ENCODE data around the gene ARFGAP2. TPM values are rescaled to one million over a fixed set of nuclear protein-coding genes. Genes with fewer than 3 reads are reported as not detected.

ARFGAP2 gene
- total and polyA plus RNA-seq, 9 of the 15 experiments (the other 6 are each of a cell fraction or from before 2014, with no cell fraction given) = 29.1 to 140 (median 90.1) TPM

- TF ChIP-seq, protein P1, sequence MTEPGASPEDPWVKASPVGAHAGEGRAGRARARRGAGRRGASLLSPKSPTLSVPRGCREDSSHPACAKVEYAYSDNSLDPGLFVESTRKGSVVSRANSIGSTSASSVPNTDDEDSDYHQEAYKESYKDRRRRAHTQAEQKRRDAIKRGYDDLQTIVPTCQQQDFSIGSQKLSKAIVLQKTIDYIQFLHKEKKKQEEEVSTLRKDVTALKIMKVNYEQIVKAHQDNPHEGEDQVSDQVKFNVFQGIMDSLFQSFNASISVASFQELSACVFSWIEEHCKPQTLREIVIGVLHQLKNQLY (CRISPR knock-in tag; conservative IDR thresholded peaks at IDR 0.05) = no peak
- peak; percentile 97 for TF ChIP-seq MAFF (IDR thresholded peaks at IDR 0.05; ENCODE audit: low read length)
- no peak for TF ChIP-seq ZNF121 (CRISPR knock-in tag; conservative IDR thresholded peaks at IDR 0.05)
- no peak for TF ChIP-seq FIP1L1 (IDR thresholded peaks at IDR 0.05; ENCODE audit: low read depth, low read length, poor library complexity, severe bottlenecking)
- TF ChIP-seq ZZZ3 (IDR thresholded peaks at IDR 0.05) = no peak
- no peak for TF ChIP-seq BRD9 (IDR thresholded peaks at IDR 0.05; ENCODE audit: low read depth, partially characterized antibody)
- TF ChIP-seq EP300 (IDR thresholded peaks at IDR 0.05; ENCODE audit: low read length) = no peak
- no peak for TF ChIP-seq THRB (CRISPR knock-in tag; conservative IDR thresholded peaks at IDR 0.05)
- TF ChIP-seq ZNF316 (IDR thresholded peaks at IDR 0.05) = peak; percentile 96
- TF ChIP-seq C11orf30 (IDR thresholded peaks at IDR 0.05; ENCODE audit: low read depth) = peak; percentile 92
- TF ChIP-seq MAFG (tag; conservative IDR thresholded peaks at IDR 0.05) = peak; percentile 91
- TF ChIP-seq FOXP1 (CRISPR knock-in tag; IDR thresholded peaks at IDR 0.05) = no peak
- no peak for TF ChIP-seq ZBTB2 (IDR thresholded peaks at IDR 0.05)
- TF ChIP-seq, protein P2, sequence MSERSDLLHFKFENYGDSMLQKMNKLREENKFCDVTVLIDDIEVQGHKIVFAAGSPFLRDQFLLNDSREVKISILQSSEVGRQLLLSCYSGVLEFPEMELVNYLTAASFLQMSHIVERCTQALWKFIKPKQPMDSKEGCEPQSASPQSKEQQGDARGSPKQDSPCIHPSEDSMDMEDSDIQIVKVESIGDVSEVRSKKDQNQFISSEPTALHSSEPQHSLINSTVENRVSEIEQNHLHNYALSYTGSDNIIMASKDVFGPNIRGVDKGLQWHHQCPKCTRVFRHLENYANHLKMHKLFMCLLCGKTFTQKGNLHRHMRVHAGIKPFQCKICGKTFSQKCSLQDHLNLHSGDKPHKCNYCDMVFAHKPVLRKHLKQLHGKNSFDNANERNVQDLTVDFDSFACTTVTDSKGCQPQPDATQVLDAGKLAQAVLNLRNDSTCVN (CRISPR knock-in tag; IDR thresholded peaks at IDR 0.05) = no peak
- TF ChIP-seq SMAD4 (CRISPR knock-in tag; conservative IDR thresholded peaks at IDR 0.05) = no peak
- no peak for TF ChIP-seq ZC3H8 (IDR thresholded peaks at IDR 0.05)
- no peak for TF ChIP-seq ZKSCAN8 (CRISPR knock-in tag; IDR thresholded peaks at IDR 0.05)
Observed at GRCh38 chr11:47202576-47202975, 25.9 kb upstream of the ARFGAP2 start (continued).
